Uterus (tissue), 2 donors: Measurements from ENCODE around the gene CGN.

ENCODE experiments used
- CTCF ChIP-seq, 4 experiments: fragments of 200-600 bp in 2 of 4; fragments of 450-650 bp in 2 of 4; sonication (generic) in 2 of 4; IDR thresholded peaks; one replicate each; pipeline ENCODE4 v1.5.1; 2016 to 2019; ENCODE audit warnings: antibody characterized with exemption in 4 of 4, mild to moderate bottlenecking in 2 of 4, moderate library complexity in 1 of 4
- POLR2A ChIP-seq, 2 donors: fragments of 450-650 bp; IDR thresholded peaks; one replicate each; pipeline ENCODE4 v1.6.1; 2016; ENCODE audit warnings: antibody characterized with exemption in 2 of 2, mild to moderate bottlenecking in 1 of 2, moderate library complexity in 1 of 2

DNA sequence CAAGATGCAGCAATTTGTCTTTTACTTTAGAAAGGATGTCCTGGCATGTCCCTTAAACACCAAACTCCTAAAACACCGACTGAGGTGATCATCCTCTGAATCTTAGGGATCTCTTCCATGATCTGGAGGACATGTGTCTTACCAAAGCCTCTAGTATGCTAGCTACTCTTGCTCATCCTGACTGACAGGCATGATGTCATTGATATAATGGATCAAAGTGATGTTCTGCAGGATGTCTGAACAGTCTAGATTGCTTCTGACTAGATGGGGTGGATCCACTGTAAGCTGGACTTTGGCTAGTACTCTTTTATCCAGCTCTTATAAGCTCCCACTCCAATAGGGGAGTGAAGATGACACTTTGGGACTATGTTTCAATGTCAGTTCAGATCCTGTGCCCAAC is 11.3 kb upstream of the CGN start:
- TF ChIP-seq CTCF (IDR thresholded peaks at IDR 0.05), result no peak
- no peak for TF ChIP-seq POLR2A (IDR thresholded peaks at IDR 0.05)
